ENCODE data around the gene ABCA7.

GRCh38 chr19:1007399-1008251 is 32.3 kb upstream of the ABCA7 start:
- TF ChIP-seq CTCF (IDR thresholded peaks at IDR 0.05; ENCODE audit: low read depth, low read length) (no peak), EZH2phosphoT487 (IDR thresholded peaks at IDR 0.05; ENCODE audit: low read depth) (no peak)

Data from OCI-LY3 (cell line).